K562 (cell line): ENCODE measurements around the gene GLT6D1. TPM values are rescaled to one million over a fixed set of nuclear protein-coding genes. Genes with fewer than 3 reads are reported as not detected.

Source experiments
- ATF1 ChIP-seq, 2 experiments: fragments of 450-650 bp in 1 of 2; IDR thresholded peaks; 2 replicates each; pipeline ENCODE4 v1.6.1; 2016; ENCODE audit warnings: missing compliant biosample characterization in 1 of 2, missing genetic modification characterization in 1 of 2
- CBX3 ChIP-seq, 2 experiments: IDR thresholded peaks; 1 replicate in 1 of 2; 2 replicates in 1 of 2; pipeline ENCODE4 v1.6.1; 2012; ENCODE audit warnings: inconsistent platforms in 2 of 2, low read length in 2 of 2, borderline replicate concordance in 1 of 2, control low read depth in 1 of 2
- HSF4 ChIP-seq: fragments of 250-450 bp; sonication (Bioruptor Pico); IDR thresholded peaks from 2 replicates; pipeline ENCODE4 v2.1.2; 2022; ENCODE audit warnings: mild to moderate bottlenecking, moderate library complexity, borderline replicate concordance
- L3MBTL2 ChIP-seq: fragments of 450-650 bp; IDR thresholded peaks from 2 replicates; pipeline ENCODE4 v1.6.1; 2016; ENCODE audit warnings: mild to moderate bottlenecking, moderate library complexity
- POLR2AphosphoS5 ChIP-seq: IDR thresholded peaks from 2 replicates; pipeline ENCODE4 v1.6.1; 2011; ENCODE audit warnings: mild to moderate bottlenecking, low read depth, low read length, moderate library complexity; ENCODE audit not compliant: control insufficient read depth, insufficient read depth
- PREB ChIP-seq: sonication (generic); formaldehyde crosslinking; IDR thresholded peaks from 2 replicates; pipeline ENCODE4 v1.8.1; 2023; ENCODE audit warnings: mild to moderate bottlenecking, missing genetic modification reagents
- SMAD1 ChIP-seq: fragments of 150-350 bp; IDR thresholded peaks from 2 replicates; pipeline ENCODE4 v1.6.1; 2014; ENCODE audit warnings: low read length, low read depth; ENCODE audit not compliant: partially characterized antibody
- ZBTB40 ChIP-seq, 2 experiments: fragments of 450-650 bp in 1 of 2; sonication (generic) in 1 of 2; formaldehyde crosslinking in 1 of 2; IDR thresholded peaks; 2 replicates each; pipeline versions ENCODE4 v1.7.1 to v1.9.0; 2016 to 2022; ENCODE audit warnings: inconsistent platforms in 1 of 2, mild to moderate bottlenecking in 1 of 2, missing genetic modification reagents in 1 of 2
- polyA plus RNA-seq, 8 experiments: library from polyadenylated mRNA; depleted of rRNA in 4 of 8; stranded (reverse) in 5 of 8; unstranded in 3 of 8; fragments of >200 nt; fragmentation: Nextera tagmentation in 2 of 8; fragmentation: Illumina TruSeq in 1 of 8; extraction: Ambion mirVana in 2 of 8; extraction: Trizol in 1 of 8; gene quantifications; 2 replicates each; pipeline versions ENCODE4 v1.2.1 to v1.2.3, GENCODE V29; 2011 to 2014; ENCODE audit warnings: inconsistent platforms in 1 of 8, missing spikeins in 1 of 8
- total RNA-seq, 7 experiments: library from RNA; depleted of rRNA in 6 of 7; stranded (reverse); fragments of >200 nt in 6 of 7; fragmentation: Illumina TruSeq in 2 of 7; extraction: Trizol in 2 of 7; gene quantifications; 2 replicates each; pipeline versions ENCODE4 v1.2.1 to v1.2.3, GENCODE V29; 2011 to 2021; ENCODE audit warnings: low replicate concordance in 1 of 7

Gene GLT6D1
- total and polyA plus RNA-seq, 9 of the 15 experiments (the other 6 are each of a cell fraction or from before 2014, with no cell fraction given), result not detected

GRCh38 chr9:135664801-135665794, 25.8 kb upstream of the GLT6D1 start (continued):
- TF ChIP-seq ZBTB40 (IDR thresholded peaks at IDR 0.05) (no peak), ZBTB40 (CRISPR knock-in tag; IDR thresholded peaks at IDR 0.05) (no peak), POLR2AphosphoS5 (no peak), HSF4 (CRISPR knock-in tag) (no peak), L3MBTL2 (no peak), ATF1 (CRISPR knock-in tag; IDR thresholded peaks at IDR 0.05) (no peak), ATF1 (tag; IDR thresholded peaks at IDR 0.05) (no peak), CBX3 (IDR thresholded peaks at IDR 0.05; ENCODE audit: borderline replicate concordance in 1 of 2, low read length in 2 of 2) (no peak), PREB (no peak), SMAD1 (no peak)
